Ishikawa (cell line): Measurements from ENCODE around the gene ATP6V1G2.

ENCODE experiments used
- CEBPB ChIP-seq: IDR thresholded peaks from 2 replicates; pipeline ENCODE4 v1.6.1; 2012
- CREB1 ChIP-seq: IDR thresholded peaks from 2 replicates; pipeline ENCODE4 v1.6.1; 2012; ENCODE audit warnings: low read depth
- EGR1 ChIP-seq: IDR thresholded peaks from 2 replicates; pipeline ENCODE4 v1.6.1; 2012
- EP300 ChIP-seq: IDR thresholded peaks from 2 replicates; pipeline ENCODE4 v1.6.1; 2012; ENCODE audit warnings: borderline replicate concordance
- FOXM1 ChIP-seq: IDR thresholded peaks from 2 replicates; pipeline ENCODE4 v1.6.1; 2012; ENCODE audit warnings: low read depth, borderline replicate concordance
- NFIC ChIP-seq: IDR thresholded peaks from 2 replicates; pipeline ENCODE4 v1.6.1; 2012
- RAD21 ChIP-seq: IDR thresholded peaks from 2 replicates; pipeline ENCODE4 v1.6.1; 2012; ENCODE audit warnings: low read depth
- TAF1 ChIP-seq: IDR thresholded peaks from 2 replicates; pipeline ENCODE4 v1.6.1; 2012; ENCODE audit warnings: low read depth, mild to moderate bottlenecking
- TCF12 ChIP-seq: IDR thresholded peaks from 2 replicates; pipeline ENCODE4 v1.6.1; 2012; ENCODE audit warnings: low read depth
- TEAD4 ChIP-seq: IDR thresholded peaks from 2 replicates; pipeline ENCODE4 v1.6.1; 2012
- YY1 ChIP-seq: IDR thresholded peaks from 2 replicates; pipeline ENCODE4 v1.6.1; 2012; ENCODE audit warnings: low read depth
- ZBTB7A ChIP-seq: IDR thresholded peaks from 2 replicates; pipeline ENCODE4 v1.6.1; 2012; ENCODE audit warnings: low read depth
- TF ChIP-seq, protein P1 (sequence below): IDR thresholded peaks from 2 replicates; pipeline ENCODE4 v1.6.1; 2012
- TF ChIP-seq, protein P2 (sequence below): IDR thresholded peaks from 2 replicates; pipeline ENCODE4 v1.6.1; 2012
- TF ChIP-seq, protein P3 (sequence below): IDR thresholded peaks from 2 replicates; pipeline ENCODE4 v1.6.1; 2012; ENCODE audit warnings: low read depth, mild to moderate bottlenecking

The ATP6V1G2 gene

GRCh38 chr6:31586008-31586407 is 39.6 kb upstream of the ATP6V1G2 start, which contains the start of gene LST1:
Gene LST1, plus strand, starts transcription at chr6:31586277. Its CDS starts 1,023 bp downstream, at chr6:31587300.
- TF ChIP-seq, protein P1, sequence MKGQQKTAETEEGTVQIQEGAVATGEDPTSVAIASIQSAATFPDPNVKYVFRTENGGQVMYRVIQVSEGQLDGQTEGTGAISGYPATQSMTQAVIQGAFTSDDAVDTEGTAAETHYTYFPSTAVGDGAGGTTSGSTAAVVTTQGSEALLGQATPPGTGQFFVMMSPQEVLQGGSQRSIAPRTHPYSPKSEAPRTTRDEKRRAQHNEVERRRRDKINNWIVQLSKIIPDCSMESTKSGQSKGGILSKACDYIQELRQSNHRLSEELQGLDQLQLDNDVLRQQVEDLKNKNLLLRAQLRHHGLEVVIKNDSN, result no peak
- TF ChIP-seq YY1, result no peak

DNA sequence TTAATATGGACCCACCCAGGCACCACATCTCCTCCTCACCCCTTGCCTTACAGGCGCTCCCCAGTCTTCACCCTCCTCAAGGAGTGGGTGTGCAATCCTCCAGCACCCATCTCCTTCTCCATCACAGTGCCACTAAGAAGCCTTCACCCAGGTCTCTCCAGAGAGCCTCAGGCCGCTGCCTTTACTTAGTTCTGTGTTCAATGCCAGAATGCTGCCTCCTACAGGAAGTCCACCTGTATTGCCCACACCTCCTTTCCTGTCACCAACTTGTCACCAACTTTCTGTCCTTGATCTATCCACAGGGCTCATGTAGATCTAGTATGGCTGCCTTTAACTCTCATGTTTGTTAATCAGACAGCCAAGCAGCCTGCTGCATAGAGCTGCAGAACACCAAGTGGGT is 39.1 kb upstream of the ATP6V1G2 start:
- TF ChIP-seq EP300, result no peak
- TF ChIP-seq, protein P2, sequence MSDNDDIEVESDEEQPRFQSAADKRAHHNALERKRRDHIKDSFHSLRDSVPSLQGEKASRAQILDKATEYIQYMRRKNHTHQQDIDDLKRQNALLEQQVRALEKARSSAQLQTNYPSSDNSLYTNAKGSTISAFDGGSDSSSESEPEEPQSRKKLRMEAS, result no peak
- no peak for TF ChIP-seq CREB1

DNA sequence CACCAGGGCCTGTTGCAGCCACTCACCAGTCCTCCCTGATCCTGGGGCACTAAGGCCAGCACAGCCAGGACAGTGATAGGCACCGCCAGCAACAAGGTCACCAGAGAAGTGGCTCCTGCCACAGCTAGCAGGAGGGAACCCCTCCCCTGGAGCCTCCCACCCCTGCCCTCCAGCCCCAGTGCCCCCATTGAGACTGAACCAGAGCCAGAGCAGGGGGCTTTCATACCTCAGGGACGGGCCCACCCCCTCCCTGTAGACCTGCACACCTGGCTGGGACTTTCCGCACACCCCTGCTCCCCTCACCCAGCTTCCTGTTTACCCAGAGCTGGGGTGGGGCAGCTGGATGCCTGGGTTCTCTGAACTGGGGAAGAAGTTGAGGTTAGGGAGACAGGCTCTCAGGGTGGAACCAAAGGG is 35.8 kb upstream of the ATP6V1G2 start, which contains the start of gene LTB:
LTB (minus strand) TSS at position 195 of the 414 bp plus-strand sequence; CDS start at position 188, 7 bp downstream.
- TF ChIP-seq, protein P2, result no peak
- no peak for TF ChIP-seq EP300
- TF ChIP-seq NFIC, result no peak
- no peak for TF ChIP-seq RAD21
- no peak for TF ChIP-seq CEBPB
- no peak for TF ChIP-seq TAF1
- TF ChIP-seq CREB1, result no peak
- TF ChIP-seq FOXM1, result no peak
- TF ChIP-seq YY1, result no peak
- no peak for TF ChIP-seq ZBTB7A
- TF ChIP-seq TEAD4, result no peak
- TF ChIP-seq, protein P3, sequence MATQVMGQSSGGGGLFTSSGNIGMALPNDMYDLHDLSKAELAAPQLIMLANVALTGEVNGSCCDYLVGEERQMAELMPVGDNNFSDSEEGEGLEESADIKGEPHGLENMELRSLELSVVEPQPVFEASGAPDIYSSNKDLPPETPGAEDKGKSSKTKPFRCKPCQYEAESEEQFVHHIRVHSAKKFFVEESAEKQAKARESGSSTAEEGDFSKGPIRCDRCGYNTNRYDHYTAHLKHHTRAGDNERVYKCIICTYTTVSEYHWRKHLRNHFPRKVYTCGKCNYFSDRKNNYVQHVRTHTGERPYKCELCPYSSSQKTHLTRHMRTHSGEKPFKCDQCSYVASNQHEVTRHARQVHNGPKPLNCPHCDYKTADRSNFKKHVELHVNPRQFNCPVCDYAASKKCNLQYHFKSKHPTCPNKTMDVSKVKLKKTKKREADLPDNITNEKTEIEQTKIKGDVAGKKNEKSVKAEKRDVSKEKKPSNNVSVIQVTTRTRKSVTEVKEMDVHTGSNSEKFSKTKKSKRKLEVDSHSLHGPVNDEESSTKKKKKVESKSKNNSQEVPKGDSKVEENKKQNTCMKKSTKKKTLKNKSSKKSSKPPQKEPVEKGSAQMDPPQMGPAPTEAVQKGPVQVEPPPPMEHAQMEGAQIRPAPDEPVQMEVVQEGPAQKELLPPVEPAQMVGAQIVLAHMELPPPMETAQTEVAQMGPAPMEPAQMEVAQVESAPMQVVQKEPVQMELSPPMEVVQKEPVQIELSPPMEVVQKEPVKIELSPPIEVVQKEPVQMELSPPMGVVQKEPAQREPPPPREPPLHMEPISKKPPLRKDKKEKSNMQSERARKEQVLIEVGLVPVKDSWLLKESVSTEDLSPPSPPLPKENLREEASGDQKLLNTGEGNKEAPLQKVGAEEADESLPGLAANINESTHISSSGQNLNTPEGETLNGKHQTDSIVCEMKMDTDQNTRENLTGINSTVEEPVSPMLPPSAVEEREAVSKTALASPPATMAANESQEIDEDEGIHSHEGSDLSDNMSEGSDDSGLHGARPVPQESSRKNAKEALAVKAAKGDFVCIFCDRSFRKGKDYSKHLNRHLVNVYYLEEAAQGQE, result no peak
- TF ChIP-seq EGR1, result no peak
- no peak for TF ChIP-seq TCF12
- TF ChIP-seq, protein P1, result no peak

GRCh38 chr6:31581434-31582229 is 35.2 kb upstream of the ATP6V1G2 start:
- TF ChIP-seq EP300, result no peak
- TF ChIP-seq EGR1, result no peak
- TF ChIP-seq CREB1, result no peak
- TF ChIP-seq, protein P3, result no peak
- TF ChIP-seq, protein P1, result no peak
- TF ChIP-seq TAF1, result no peak; the same call in 1 of the 2 replicates
- TF ChIP-seq TEAD4, result no peak
- no peak for TF ChIP-seq TCF12
- no peak for TF ChIP-seq ZBTB7A
- TF ChIP-seq CEBPB, result no peak
- TF ChIP-seq NFIC, result no peak
- TF ChIP-seq FOXM1, result no peak
- TF ChIP-seq RAD21, result no peak

DNA sequence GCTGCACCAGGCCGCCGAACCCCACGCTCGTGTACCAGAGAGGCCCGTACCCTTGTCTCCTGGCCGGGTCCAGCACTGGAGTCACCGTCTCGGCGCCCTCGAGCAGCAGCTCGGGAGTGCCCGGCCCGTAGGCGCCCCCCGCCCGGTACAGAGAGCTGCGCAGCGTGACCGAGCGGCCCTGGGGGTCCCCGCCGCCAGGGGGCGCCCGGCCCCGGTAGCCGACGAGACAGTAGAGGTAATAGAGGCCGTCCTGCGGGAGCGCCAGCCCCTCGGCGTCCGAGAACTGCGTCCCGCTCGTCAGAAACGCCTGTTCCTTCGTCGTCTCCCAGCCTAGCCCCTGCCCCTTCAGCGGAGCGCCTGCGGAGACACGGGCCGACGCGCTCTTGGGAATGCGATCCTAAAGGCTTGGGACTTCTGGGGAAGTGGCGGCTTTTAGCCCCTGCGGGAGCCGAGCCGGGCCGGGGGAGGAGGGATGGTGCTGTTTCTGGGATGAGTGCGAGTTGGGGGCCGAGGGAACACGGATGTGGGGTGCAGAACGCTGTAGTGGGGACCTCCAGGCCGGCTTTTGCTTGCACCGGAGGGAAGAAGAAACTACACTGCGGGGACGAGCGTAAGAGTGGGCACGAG is 34.5 kb upstream of the ATP6V1G2 start:
- TF ChIP-seq ZBTB7A (peak; percentile 72; the same call in 1 of the 2 replicates), YY1 (no peak), RAD21 (peak; percentile 53; the same call in 1 of the 2 replicates)
- TF ChIP-seq, protein P2, result peak; percentile 32; the same call in 1 of the 2 replicates

GRCh38 chr6:31580438-31580740 is 34.0 kb upstream of the ATP6V1G2 start:
- TF ChIP-seq TCF12, result no peak
- TF ChIP-seq ZBTB7A, result no peak
- TF ChIP-seq, protein P2, result no peak
- TF ChIP-seq FOXM1, result no peak
- no peak for TF ChIP-seq CREB1
- TF ChIP-seq, protein P3, result no peak
- no peak for TF ChIP-seq RAD21
- no peak for TF ChIP-seq CEBPB
- no peak for TF ChIP-seq NFIC
- TF ChIP-seq TAF1, result no peak
- TF ChIP-seq, protein P1, result no peak
- TF ChIP-seq YY1, result no peak
